GM12878 (cell line): ENCODE results near the gene SULT1C4. TPM values are rescaled to one million over a fixed set of nuclear protein-coding genes. Genes with fewer than 3 reads are reported as not detected.

Experiments
- ATAC-seq: fragments of 200-7000 bp; cut with Tn5 transposase; 3 replicates; pipeline ENCODE4 v1.9.1; 2020; ENCODE audit warnings: mild to moderate bottlenecking, moderate library complexity
- BruUV-seq: library from RNA; stranded (reverse); fragments of 400-500 nt; replicated peaks from 2 replicates; lab custom pipeline; 2021; lab: Mats Ljungman, UMichigan
- CTCF ChIA-PET: fragments of 300-600 bp; sonication (Branson Sonifier 250); formaldehyde crosslinking; extraction: SDS; loops from one replicate; lab custom pipeline; 2021; ENCODE audit warnings: inconsistent platforms; lab: Yijun Ruan, JAX
- POLR2A ChIA-PET: fragments of 350-600 bp; formaldehyde crosslinking; extraction: SDS; loops from one replicate; lab custom pipeline; 2021; ENCODE audit warnings: inconsistent platforms; lab: Charles Lee
- RAD21 ChIA-PET: fragments of 300-600 bp; sonication (Branson Sonifier 250); formaldehyde crosslinking; loops from one replicate; lab custom pipeline; 2023; ENCODE audit warnings: antibody characterized with exemption; ENCODE audit not compliant: unreplicated experiment; lab: Charles Lee
- SMC1A ChIA-PET: fragments of 300-600 bp; sonication (Branson Sonifier 250); formaldehyde crosslinking; loops from one replicate; lab custom pipeline; 2023; ENCODE audit not compliant: unreplicated experiment, uncharacterized antibody; lab: Charles Lee
- DNase-seq: peaks from one replicate; pipeline ENCODE4 v3.0.0-alpha.2; 2011; ENCODE audit warnings: low read depth, low spot score
- FAIRE-seq: peaks from 3 replicates; lab custom pipeline; 2011; peaks lifted over from hg19 to GRCh38; lab: Jason Lieb, UNC
- H2AFZ ChIP-seq: 2 replicates; pipeline ENCODE4 v1.6.0; 2011; ENCODE audit warnings: low read depth, low read length, control low read depth; ENCODE audit not compliant: control insufficient read depth
- H3K27ac ChIP-seq: 2 replicates; pipeline ENCODE4 v1.5.1; 2011; ENCODE audit warnings: control low read depth; ENCODE audit not compliant: control insufficient read depth, insufficient read depth
- H3K27me3 ChIP-seq, 2 experiments: replicated peaks in 1 of 2; 2 replicates each; pipeline versions ENCODE4 v1.6.0 to v1.6.1; 2011; ENCODE audit warnings: low read length in 1 of 2; ENCODE audit not compliant: control insufficient read depth in 2 of 2, insufficient read depth in 2 of 2
- H3K36me3 ChIP-seq, 2 experiments: 2 replicates each; pipeline ENCODE4 v1.5.1; 2011; ENCODE audit warnings: low read length in 1 of 2; ENCODE audit not compliant: control insufficient read depth in 2 of 2, insufficient read depth in 2 of 2
- H3K4me1 ChIP-seq: 2 replicates; pipeline ENCODE4 v1.6.1; 2011; ENCODE audit warnings: mild to moderate bottlenecking, low read length, moderate library complexity, mixed read lengths; ENCODE audit not compliant: control insufficient read depth, insufficient read depth
- H3K4me2 ChIP-seq: 2 replicates; pipeline ENCODE4 v1.6.0; 2011; ENCODE audit warnings: control low read depth; ENCODE audit not compliant: control insufficient read depth, insufficient read depth
- H3K4me3 ChIP-seq: fragments of 200-600 bp; sonication (generic); 2 replicates; pipeline ENCODE4 v1.5.1; 2016
- H3K79me2 ChIP-seq: 2 replicates; pipeline ENCODE4 v1.6.0; 2011; ENCODE audit warnings: low read length; ENCODE audit not compliant: control insufficient read depth, insufficient read depth
- H3K9ac ChIP-seq: 2 replicates; pipeline ENCODE4 v1.8.0; 2011; ENCODE audit warnings: low read length, control low read depth, mixed read lengths; ENCODE audit not compliant: control insufficient read depth, insufficient read depth
- H3K9me3 ChIP-seq: replicated peaks from 3 replicates; pipeline ENCODE4 v1.5.1; 2011; ENCODE audit warnings: mild to moderate bottlenecking, low read length; ENCODE audit not compliant: control insufficient read depth, insufficient read depth
- H4K20me1 ChIP-seq: 2 replicates; pipeline ENCODE4 v1.6.0; 2011; ENCODE audit not compliant: control insufficient read depth, insufficient read depth
- CREM ChIP-seq: IDR thresholded peaks from 2 replicates; pipeline ENCODE4 v1.6.1; 2014; ENCODE audit warnings: antibody characterized with exemption, low read depth
- GATAD2B ChIP-seq: fragments of 450-650 bp; conservative IDR thresholded peaks from 2 replicates; pipeline ENCODE4 v1.6.1; 2017; ENCODE audit warnings: low read depth, mild to moderate bottlenecking, moderate library complexity
- HDAC2 ChIP-seq: fragments of 200-600 bp; sonication (generic); IDR thresholded peaks from 2 replicates; pipeline ENCODE4 v1.6.1; 2017
- MAX ChIP-seq: IDR thresholded peaks from 2 replicates; pipeline ENCODE4 v1.6.1; 2012; ENCODE audit warnings: low read depth, low read length, improper control_type of control experiment
- MLLT1 ChIP-seq: fragments of 450-650 bp; IDR thresholded peaks from 2 replicates; pipeline ENCODE4 v1.6.1; 2016; ENCODE audit warnings: mild to moderate bottlenecking
- MXI1 ChIP-seq: fragments of 150-350 bp; IDR thresholded peaks from 2 replicates; pipeline ENCODE4 v1.6.1; 2011; ENCODE audit warnings: low read depth, mild to moderate bottlenecking, inconsistent platforms, low read length, improper control_type of control experiment
- PAX5 ChIP-seq: IDR thresholded peaks from 2 replicates; pipeline ENCODE4 v1.6.1; 2011; ENCODE audit warnings: low read depth, low read length, borderline replicate concordance
- SMARCA5 ChIP-seq: fragments of 450-650 bp; IDR thresholded peaks from 2 replicates; pipeline ENCODE4 v1.6.1; 2017; ENCODE audit warnings: mild to moderate bottlenecking
- TCF12 ChIP-seq: IDR thresholded peaks from 2 replicates; pipeline ENCODE4 v1.6.1; 2011; ENCODE audit warnings: low read depth, mild to moderate bottlenecking, low read length
- ZBTB33 ChIP-seq: fragments of 450-650 bp; IDR thresholded peaks from 2 replicates; pipeline ENCODE4 v1.6.1; 2017; ENCODE audit warnings: mild to moderate bottlenecking
- ZBTB4 ChIP-seq: fragments of 450-650 bp; formaldehyde crosslinking; IDR thresholded peaks from 2 replicates; pipeline ENCODE4 v1.4.0; 2022; ENCODE audit warnings: mild to moderate bottlenecking, moderate library complexity
- WGBS: methylation state at CpG from one replicate; pipeline ENCODE4 v1.1.6; 2016; ENCODE audit warnings: low lambda C conversion rate; ENCODE audit not compliant: insufficient replicate concordance, insufficient coverage; ENCODE audit errors: missing lambda C conversion rate; 5-methylcytosine and 5-hydroxymethylcytosine counted together
- in situ Hi-C: fragments of 300-500 bp; cut with MboI; formaldehyde crosslinking; loops from 9 replicates; pipeline ENCODE4 v1.14.3; 2018; ENCODE audit warnings: mixed read lengths
- intact Hi-C: fragments of 100-400 bp; cut with micrococcal nuclease; formaldehyde crosslinking; loops from one replicate; pipeline ENCODE4 v1.14.2; 2022; ENCODE audit not compliant: unreplicated experiment
- polyA plus RNA-seq, 11 experiments: library from polyadenylated mRNA; depleted of rRNA in 4 of 11; unstranded in 6 of 11; stranded (reverse) in 5 of 11; fragments of >200 nt; fragmentation: Nextera tagmentation in 4 of 11; fragmentation: Illumina TruSeq in 1 of 11; extraction: Ambion mirVana in 4 of 11; extraction: Trizol in 1 of 11; gene quantifications; 1 replicate in 1 of 11; 2 replicates in 10 of 11; pipeline versions ENCODE4 v1.2.1 to v1.2.3, GENCODE V29; 2011 to 2016; ENCODE audit warnings: inconsistent platforms in 2 of 11, missing spikeins in 2 of 11, low read depth in 1 of 11
- total RNA-seq, 4 experiments: library from RNA; depleted of rRNA in 3 of 4; stranded (reverse); fragments of >200 nt in 3 of 4; fragmentation: Illumina TruSeq in 1 of 4; extraction: Trizol in 1 of 4; gene quantifications; 2 replicates each; pipeline versions ENCODE4 v1.2.1 to v1.2.3, GENCODE V29; 2013 to 2021

The SULT1C4 gene
- total and polyA plus RNA-seq, 10 of the 15 experiments (the other 5 are each of a cell fraction or from before 2014, with no cell fraction given): 0.04 TPM; not detected in 9

GRCh38 chr2:108401800-108402199 lies 24.0 kb downstream of the SULT1C4 start:
- DNase-seq (no peak), FAIRE-seq (no peak), ATAC-seq (no peak)
- H3K4me1 ChIP-seq: no peaks in the 10 kb centered on the region
- POLR2A ChIA-PET: interaction anchor here (0.5 kb wide), 1 partner anchor 16 kb away, joined by 3 read pairs; no protein-coding TSS in a partner anchor
- H3K9ac ChIP-seq: no peak overlapping the region
- in situ Hi-C loops: no loop called here
- H3K27ac ChIP-seq: no peak overlapping the region
- RAD21 ChIA-PET: no interaction called here
- 23% methylated on average over 3 of the region's 3 CpGs for WGBS
- TF ChIP-seq PAX5: no peak
- TF ChIP-seq GATAD2B: no peak
- no peak for TF ChIP-seq ZBTB4 (CRISPR knock-in tag)
- no peak for TF ChIP-seq CREM
- no peak for TF ChIP-seq MAX
- TF ChIP-seq MXI1: no peak
- TF ChIP-seq HDAC2: no peak
- TF ChIP-seq SMARCA5: no peak
- TF ChIP-seq ZBTB33: no peak
- no peak for TF ChIP-seq TCF12
- no peak for TF ChIP-seq MLLT1
- no TSS peak for BruUV-seq
- no peaks in the 10 kb centered on the region for H3K36me3 ChIP-seq
- SMC1A ChIA-PET: interaction anchor here (0.6 to 1.2 kb wide), 3 partner anchors 48 to 476 kb away, joined by 3 read pairs; no protein-coding TSS in a partner anchor
- no peaks in the 10 kb centered on the region for H3K27me3 ChIP-seq
- H3K9me3 ChIP-seq: peaks cover 11% of the 10 kb centered on the region; the same call in 2 of the 3 replicates
- H3K79me2 ChIP-seq: no peaks in the 10 kb centered on the region
- intact Hi-C loops: no loop called here
- CTCF ChIA-PET: interaction anchor here (0.6 kb wide), 1 partner anchor 92 kb away, joined by 3 read pairs; no protein-coding TSS in a partner anchor
- no peak overlapping the region for H2AFZ ChIP-seq
- H3K4me2 ChIP-seq: no peak overlapping the region
- H3K4me3 ChIP-seq: no peak overlapping the region
- no peaks in the 10 kb centered on the region for H4K20me1 ChIP-seq
